GM23338 (cell line): ENCODE measurements around the gene DPH2. TPM values are rescaled to one million over a fixed set of nuclear protein-coding genes. Genes with fewer than 3 reads are reported as not detected.

ENCODE experiments used
- ATAC-seq: fragments of 200-7000 bp; cut with Tn5 transposase; 3 replicates; pipeline ENCODE4 v1.9.1; 2020
- DNase-seq: peaks from one replicate; pipeline ENCODE4 v3.0.0-alpha.2; 2015; ENCODE audit warnings: low spot score
- H2AFZ ChIP-seq: fragments of 200-600 bp; sonication (generic); 2 replicates; pipeline ENCODE4 v1.8.0; 2016; ENCODE audit warnings: antibody characterized with exemption, mild to moderate bottlenecking, moderate library complexity
- H3F3A ChIP-seq: fragments of 200-600 bp; sonication (generic); replicated peaks from 2 replicates; pipeline ENCODE4 v1.8.0; 2017; ENCODE audit warnings: antibody characterized with exemption, mixed run types, low read depth
- H3K27ac ChIP-seq: fragments of 200-600 bp; sonication (generic); 2 replicates; pipeline ENCODE4 v1.6.1; 2016; ENCODE audit warnings: low read depth
- H3K27me3 ChIP-seq: fragments of 200-600 bp; sonication (generic); 2 replicates; pipeline ENCODE4 v1.8.0; 2016; ENCODE audit warnings: mild to moderate bottlenecking, mixed run types, moderate library complexity; ENCODE audit not compliant: insufficient read depth
- H3K36me3 ChIP-seq: fragments of 200-600 bp; sonication (generic); 2 replicates; pipeline ENCODE4 v1.8.0; 2016; ENCODE audit warnings: mild to moderate bottlenecking; ENCODE audit not compliant: insufficient read depth
- H3K4me1 ChIP-seq: fragments of 200-600 bp; sonication (generic); 2 replicates; pipeline ENCODE4 v1.8.0; 2016; ENCODE audit warnings: mild to moderate bottlenecking, moderate library complexity; ENCODE audit not compliant: insufficient read depth
- H3K4me2 ChIP-seq: fragments of 200-600 bp; sonication (generic); 2 replicates; pipeline ENCODE4 v1.7.1; 2017; ENCODE audit warnings: mixed run types
- H3K4me3 ChIP-seq: fragments of 200-600 bp; sonication (generic); 2 replicates; pipeline ENCODE4 v1.6.1; 2016; ENCODE audit warnings: mixed run types
- H3K79me2 ChIP-seq: fragments of 200-600 bp; sonication (generic); replicated peaks from 2 replicates; pipeline ENCODE4 v1.8.0; 2017; ENCODE audit warnings: mild to moderate bottlenecking; ENCODE audit not compliant: insufficient read depth
- H3K9me2 ChIP-seq: fragments of 200-600 bp; sonication (generic); 2 replicates; pipeline ENCODE4 v1.8.0; 2017; ENCODE audit not compliant: insufficient read depth
- H4K20me1 ChIP-seq: fragments of 200-600 bp; sonication (generic); replicated peaks from 2 replicates; pipeline ENCODE4 v1.8.0; 2017; ENCODE audit warnings: mild to moderate bottlenecking; ENCODE audit not compliant: insufficient read depth
- H3K27ac Mint-ChIP-seq: 2 replicates; pipeline ENCODE4 v1.8.0; 2020; ENCODE audit warnings: inconsistent platforms, mild to moderate bottlenecking, moderate library complexity, mixed read lengths
- H3K27me3 Mint-ChIP-seq: 3 replicates; pipeline ENCODE4 v1.8.0; 2022; ENCODE audit warnings: low read depth, mild to moderate bottlenecking, moderate library complexity, mixed read lengths, inconsistent platforms; ENCODE audit not compliant: insufficient read depth, poor library complexity
- H3K36me3 Mint-ChIP-seq: 3 replicates; pipeline ENCODE4 v1.8.0; 2021; ENCODE audit warnings: low read depth, mild to moderate bottlenecking, inconsistent platforms, moderate library complexity, mixed read lengths
- H3K4me1 Mint-ChIP-seq: 3 replicates; pipeline ENCODE4 v1.8.0; 2020; ENCODE audit warnings: mild to moderate bottlenecking, inconsistent platforms, mixed read lengths
- H3K4me3 Mint-ChIP-seq: 3 replicates; pipeline ENCODE4 v1.8.0; 2021; ENCODE audit warnings: moderate library complexity, mild to moderate bottlenecking, inconsistent platforms, mixed read lengths
- H3K9me3 Mint-ChIP-seq: 3 replicates; pipeline ENCODE4 v1.8.0; 2020; ENCODE audit warnings: moderate library complexity, mild to moderate bottlenecking, inconsistent platforms, mixed read lengths
- CREB1 ChIP-seq: fragments of 250-450 bp; sonication (Bioruptor Pico); IDR thresholded peaks from 2 replicates; pipeline ENCODE4 v1.5.0; 2020; ENCODE audit warnings: low read depth, mild to moderate bottlenecking, moderate library complexity
- CTCF ChIP-seq, 2 experiments: fragments of 200-600 bp in 1 of 2; sonication (generic) in 1 of 2; conservative IDR thresholded peaks; 2 replicates each; pipeline versions ENCODE4 v1.5.1 to v1.6.1; 2016 to 2017; ENCODE audit warnings: antibody characterized with exemption in 2 of 2, low read depth in 2 of 2, mild to moderate bottlenecking in 2 of 2, moderate library complexity in 1 of 2
- JUNB ChIP-seq: IDR thresholded peaks from one replicate; pipeline ENCODE4 v1.6.1; 2016; ENCODE audit warnings: antibody characterized with exemption; ENCODE audit not compliant: unreplicated experiment
- NANOG ChIP-seq: IDR thresholded peaks from 2 replicates; pipeline ENCODE4 v1.6.1; 2016; ENCODE audit warnings: antibody characterized with exemption, borderline replicate concordance
- POLR2AphosphoS5 ChIP-seq: IDR thresholded peaks from 2 replicates; pipeline ENCODE4 v1.6.1; 2016; ENCODE audit warnings: antibody characterized with exemption, low read depth
- ZNF331 ChIP-seq: fragments of 250-450 bp; sonication (Bioruptor Pico); IDR thresholded peaks from 2 replicates; pipeline ENCODE4 v1.5.0; 2020; ENCODE audit warnings: low read depth, mild to moderate bottlenecking, moderate library complexity
- ZNF462 ChIP-seq: fragments of 250-450 bp; sonication (Bioruptor Pico); IDR thresholded peaks from 2 replicates; pipeline ENCODE4 v1.5.0; 2020; ENCODE audit warnings: mild to moderate bottlenecking, moderate library complexity
- polyA plus RNA-seq: library from polyadenylated mRNA; unstranded; fragments of >200 nt; fragmentation: Nextera tagmentation; extraction: Ambion mirVana; gene quantifications from 2 replicates; pipeline ENCODE4 v1.2.1, GENCODE V29; 2016
- total RNA-seq: library from RNA; depleted of rRNA; stranded (reverse); fragments of >200 nt; shearing (Covaris generic); gene quantifications from 2 replicates; pipeline ENCODE4 v1.2.3, GENCODE V29; 2014
- TF ChIP-seq, protein P1 (sequence below): IDR thresholded peaks from 2 replicates; pipeline ENCODE4 v1.6.1; 2016; ENCODE audit warnings: antibody characterized with exemption

DPH2 gene
- total and polyA plus RNA-seq, 2 experiments from 2014 or later, result 32.1 to 90.3 TPM

DNA sequence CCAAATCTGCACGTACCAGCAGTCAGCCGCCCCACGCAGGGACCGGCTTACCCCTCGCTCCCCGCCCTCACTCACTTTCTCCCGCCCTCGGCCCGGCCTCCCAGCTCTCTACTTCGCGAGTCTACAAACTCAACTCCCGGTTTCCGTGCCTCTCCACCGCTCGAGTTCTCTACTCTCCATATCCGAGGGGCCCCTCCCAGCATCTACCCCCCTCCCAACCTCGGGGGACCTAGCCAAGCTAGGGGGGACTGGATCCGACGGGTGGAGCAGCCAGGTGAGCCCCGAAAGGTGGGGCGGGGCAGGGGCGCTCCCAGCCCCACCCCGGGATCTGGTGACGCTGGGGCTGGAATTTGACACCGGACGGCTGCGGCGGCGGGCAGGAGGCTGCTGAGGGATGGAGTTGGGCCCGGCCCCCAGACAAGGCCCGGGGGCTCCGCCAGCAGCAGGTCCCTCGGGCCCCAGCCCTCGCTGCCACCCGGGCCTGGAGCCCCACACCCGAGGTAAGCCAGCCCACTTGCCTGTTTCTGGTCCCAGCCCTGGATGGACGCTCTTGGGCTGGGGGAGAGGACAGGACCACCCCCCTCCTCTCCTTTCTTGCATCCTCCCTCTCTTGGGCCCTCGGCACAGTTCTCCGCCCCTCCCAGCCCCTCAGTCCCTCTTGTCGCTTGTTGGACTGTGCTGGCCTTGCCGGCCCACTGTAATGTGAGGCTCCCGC, 36.3 kb upstream of the DPH2 start, which contains the start of gene ARTN (continued):
- peak; percentile 83 for TF ChIP-seq CREB1

GRCh38 chr1:43934101-43934985, 35.5 kb upstream of the DPH2 start:
- H2AFZ ChIP-seq, result peak overlapping the region; percentile 96
- peaks cover 41% of the 10 kb centered on the region for H3K27me3 Mint-ChIP-seq
- H3K4me1 Mint-ChIP-seq, result peaks cover 61% of the 10 kb centered on the region
- H3K36me3 Mint-ChIP-seq, result peaks cover 4% of the 10 kb centered on the region; the same call in 1 of the 3 replicates
- ATAC-seq, result peak; percentile 56
- peak overlapping the region; percentile 88; the same call in 1 of the 2 replicates for H3K27ac ChIP-seq
- no peaks in the 10 kb centered on the region for H3K36me3 ChIP-seq
- TF ChIP-seq ZNF331 (CRISPR knock-in tag) (no peak), JUNB (no peak), NANOG (no peak), POLR2AphosphoS5 (0 out of 2 replicates have a peak, but pooled peaks have one; percentile 1), CTCF (conservative IDR thresholded peaks at IDR 0.05; ENCODE audit: low read depth in 2 of 2) (peak; percentile 84 to 97), ZNF462 (CRISPR knock-in tag) (no peak)
- TF ChIP-seq, protein P1, sequence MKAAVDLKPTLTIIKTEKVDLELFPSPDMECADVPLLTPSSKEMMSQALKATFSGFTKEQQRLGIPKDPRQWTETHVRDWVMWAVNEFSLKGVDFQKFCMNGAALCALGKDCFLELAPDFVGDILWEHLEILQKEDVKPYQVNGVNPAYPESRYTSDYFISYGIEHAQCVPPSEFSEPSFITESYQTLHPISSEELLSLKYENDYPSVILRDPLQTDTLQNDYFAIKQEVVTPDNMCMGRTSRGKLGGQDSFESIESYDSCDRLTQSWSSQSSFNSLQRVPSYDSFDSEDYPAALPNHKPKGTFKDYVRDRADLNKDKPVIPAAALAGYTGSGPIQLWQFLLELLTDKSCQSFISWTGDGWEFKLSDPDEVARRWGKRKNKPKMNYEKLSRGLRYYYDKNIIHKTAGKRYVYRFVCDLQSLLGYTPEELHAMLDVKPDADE, result no peak
- H3K4me3 ChIP-seq, result peak overlapping the region; percentile 96
- no peaks in the 10 kb centered on the region for H3K9me2 ChIP-seq
- H3K4me1 ChIP-seq, result peaks cover 44% of the 10 kb centered on the region
- DNase-seq, result peak; percentile 93
- H4K20me1 ChIP-seq, result peaks cover 16% of the 10 kb centered on the region
- H3K4me2 ChIP-seq, result peak overlapping the region; percentile 97
- H3K27ac Mint-ChIP-seq, result peak overlapping the region; percentile 82; the same call in 1 of the 2 replicates
- H3K9me3 Mint-ChIP-seq, result no peaks in the 10 kb centered on the region
- H3K79me2 ChIP-seq, result 0 out of 2 replicates have a peak, but pooled peaks cover 7% of the 10 kb centered on the region
- H3K27me3 ChIP-seq, result peaks cover 8% of the 10 kb centered on the region
- peaks cover 36% of the 10 kb centered on the region for H3F3A ChIP-seq
- H3K4me3 Mint-ChIP-seq, result peak overlapping the region; percentile 81
